Measurements from ENCODE around the gene GPR39.

GRCh38 chr2:132477436-132477835, 60.8 kb downstream of the GPR39 start:
- TF ChIP-seq, protein P1, sequence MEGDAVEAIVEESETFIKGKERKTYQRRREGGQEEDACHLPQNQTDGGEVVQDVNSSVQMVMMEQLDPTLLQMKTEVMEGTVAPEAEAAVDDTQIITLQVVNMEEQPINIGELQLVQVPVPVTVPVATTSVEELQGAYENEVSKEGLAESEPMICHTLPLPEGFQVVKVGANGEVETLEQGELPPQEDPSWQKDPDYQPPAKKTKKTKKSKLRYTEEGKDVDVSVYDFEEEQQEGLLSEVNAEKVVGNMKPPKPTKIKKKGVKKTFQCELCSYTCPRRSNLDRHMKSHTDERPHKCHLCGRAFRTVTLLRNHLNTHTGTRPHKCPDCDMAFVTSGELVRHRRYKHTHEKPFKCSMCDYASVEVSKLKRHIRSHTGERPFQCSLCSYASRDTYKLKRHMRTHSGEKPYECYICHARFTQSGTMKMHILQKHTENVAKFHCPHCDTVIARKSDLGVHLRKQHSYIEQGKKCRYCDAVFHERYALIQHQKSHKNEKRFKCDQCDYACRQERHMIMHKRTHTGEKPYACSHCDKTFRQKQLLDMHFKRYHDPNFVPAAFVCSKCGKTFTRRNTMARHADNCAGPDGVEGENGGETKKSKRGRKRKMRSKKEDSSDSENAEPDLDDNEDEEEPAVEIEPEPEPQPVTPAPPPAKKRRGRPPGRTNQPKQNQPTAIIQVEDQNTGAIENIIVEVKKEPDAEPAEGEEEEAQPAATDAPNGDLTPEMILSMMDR (IDR thresholded peaks at IDR 0.05 in 4 of 5, conservative IDR thresholded peaks at IDR 0.05 in 1 of 5): no peak
- no peak for TF ChIP-seq POLR2A (IDR thresholded peaks at IDR 0.05)

Data from gastrocnemius medialis (tissue), 4 donors.